ENCODE measurements around the gene ITGB6.

Gene ITGB6

GRCh38 chr2:160229591-160229990 is 29.5 kb upstream of the ITGB6 start:
- TF ChIP-seq GABPA (IDR thresholded peaks at IDR 0.05; ENCODE audit: low read depth): no peak
- no peak for TF ChIP-seq SPI1 (IDR thresholded peaks at IDR 0.05; ENCODE audit: borderline replicate concordance, low read depth)
- H3K27me3 ChIP-seq (ENCODE audit: insufficient read depth, poor library complexity, severe bottlenecking): peaks cover 2% of the 10 kb centered on the region
- no peak for DNase-seq (ENCODE audit: low read depth in 1 of 2, low spot score in 1 of 2)
- H3K27ac ChIP-seq (replicated peaks): no peak overlapping the region
- no peak overlapping the region for H3K4me3 ChIP-seq (replicated peaks; ENCODE audit: insufficient read depth, low read length)

GRCh38 chr2:160228141-160228917 is 28.3 kb upstream of the ITGB6 start:
- no peak for DNase-seq (ENCODE audit: low read depth in 1 of 2, low spot score in 1 of 2)
- no peak for TF ChIP-seq POLR2AphosphoS5 (IDR thresholded peaks at IDR 0.05; ENCODE audit: low read depth)
- no peak for TF ChIP-seq REST (IDR thresholded peaks at IDR 0.05; ENCODE audit: insufficient replicate concordance, low read depth)
- no peak for TF ChIP-seq CTCF (IDR thresholded peaks at IDR 0.05; ENCODE audit: insufficient read depth, low read length)
- TF ChIP-seq GABPA (IDR thresholded peaks at IDR 0.05; ENCODE audit: low read depth): no peak
- TF ChIP-seq SPI1 (IDR thresholded peaks at IDR 0.05; ENCODE audit: borderline replicate concordance, low read depth): no peak
- Histone ChIP-seq H3K27ac (replicated peaks) (no peak overlapping the region), H3K27me3 (ENCODE audit: insufficient read depth, poor library complexity, severe bottlenecking) (peaks cover 2% of the 10 kb centered on the region), H3K4me3 (replicated peaks; ENCODE audit: insufficient read depth, low read length) (no peak overlapping the region)

- Histone ChIP-seq H3K27me3 (ENCODE audit: insufficient read depth, poor library complexity, severe bottlenecking) (peaks cover 2% of the 10 kb centered on the region), H3K27ac (replicated peaks) (no peak overlapping the region), H3K4me3 (replicated peaks; ENCODE audit: insufficient read depth, low read length) (no peak overlapping the region)
- TF ChIP-seq SPI1 (IDR thresholded peaks at IDR 0.05; ENCODE audit: borderline replicate concordance, low read depth): no peak
- TF ChIP-seq CTCF (IDR thresholded peaks at IDR 0.05; ENCODE audit: insufficient read depth, low read length): no peak
- no peak for TF ChIP-seq POLR2AphosphoS5 (IDR thresholded peaks at IDR 0.05; ENCODE audit: low read depth)
- TF ChIP-seq GABPA (IDR thresholded peaks at IDR 0.05; ENCODE audit: low read depth): no peak
- no peak for TF ChIP-seq REST (IDR thresholded peaks at IDR 0.05; ENCODE audit: insufficient replicate concordance, low read depth)
- DNase-seq (ENCODE audit: low read depth in 1 of 2, low spot score in 1 of 2): no peak
Measured at GRCh38 chr2:160227293-160227915, 27.3 kb upstream of the ITGB6 start.

- Histone ChIP-seq H3K27me3 (ENCODE audit: insufficient read depth, poor library complexity, severe bottlenecking) (peaks cover 2% of the 10 kb centered on the region), H3K4me3 (replicated peaks; ENCODE audit: insufficient read depth, low read length) (no peak overlapping the region), H3K27ac (replicated peaks) (no peak overlapping the region)
- TF ChIP-seq CTCF (IDR thresholded peaks at IDR 0.05; ENCODE audit: insufficient read depth, low read length) (no peak), POLR2AphosphoS5 (IDR thresholded peaks at IDR 0.05; ENCODE audit: low read depth) (no peak), GABPA (IDR thresholded peaks at IDR 0.05; ENCODE audit: low read depth) (no peak), SPI1 (IDR thresholded peaks at IDR 0.05; ENCODE audit: borderline replicate concordance, low read depth) (no peak), REST (IDR thresholded peaks at IDR 0.05; ENCODE audit: insufficient replicate concordance, low read depth) (no peak)
- no peak for DNase-seq (ENCODE audit: low read depth in 1 of 2, low spot score in 1 of 2)
Measured at GRCh38 chr2:160226367-160226766, 26.3 kb upstream of the ITGB6 start.
